HG02623 (cell line): Measurements from ENCODE around the gene CACNA2D3.

Source experiments
- ATAC-seq: cut with Tn5 transposase; IDR thresholded peaks from one replicate; pipeline ENCODE4 v1.9.1; 2021; ENCODE audit warnings: moderate library complexity; ENCODE audit not compliant: unreplicated experiment

CACNA2D3 gene

DNA sequence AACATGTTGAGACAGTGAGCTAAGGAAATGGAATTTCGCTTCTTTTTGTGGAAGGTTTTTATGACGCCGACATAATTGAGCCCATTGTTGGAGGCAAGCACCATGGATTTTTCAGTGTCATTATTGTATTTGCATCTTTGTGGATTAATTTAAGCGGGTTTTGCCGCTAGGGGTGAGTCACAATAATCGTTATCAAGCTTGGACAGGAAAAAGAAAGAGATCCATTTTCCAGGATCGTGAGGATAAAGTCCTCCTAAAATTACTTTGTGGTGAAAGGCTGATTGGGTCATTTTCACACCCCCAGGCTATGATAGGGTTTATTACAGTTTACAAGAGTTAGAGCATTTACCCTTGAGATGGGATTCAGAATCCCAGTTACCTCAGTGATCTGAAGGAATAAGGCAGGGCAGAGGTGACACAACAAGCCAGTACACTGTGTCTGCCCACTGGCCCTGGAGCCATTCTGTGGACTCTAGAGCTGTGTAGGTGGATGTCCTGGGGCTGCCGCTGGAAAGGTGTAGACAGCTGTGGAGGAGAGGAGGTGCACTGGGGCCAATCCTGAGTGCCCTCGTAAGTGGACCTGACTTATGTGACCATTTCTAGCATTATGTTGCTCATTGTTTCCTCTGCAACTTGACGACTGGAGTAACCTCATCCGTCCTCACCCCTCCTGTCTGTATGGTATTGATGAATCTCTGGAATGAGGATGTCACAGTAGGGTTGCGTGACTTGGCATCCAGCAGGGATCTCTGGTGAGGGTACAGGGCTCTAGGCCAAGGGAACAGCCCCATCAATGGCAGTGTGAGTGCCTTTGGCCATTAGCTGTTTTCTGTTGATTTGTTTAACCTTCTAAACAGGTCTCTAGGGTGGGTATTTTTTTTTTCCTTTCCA lies 435.4 kb downstream of the CACNA2D3 start:
- ATAC-seq: no peak

DNA sequence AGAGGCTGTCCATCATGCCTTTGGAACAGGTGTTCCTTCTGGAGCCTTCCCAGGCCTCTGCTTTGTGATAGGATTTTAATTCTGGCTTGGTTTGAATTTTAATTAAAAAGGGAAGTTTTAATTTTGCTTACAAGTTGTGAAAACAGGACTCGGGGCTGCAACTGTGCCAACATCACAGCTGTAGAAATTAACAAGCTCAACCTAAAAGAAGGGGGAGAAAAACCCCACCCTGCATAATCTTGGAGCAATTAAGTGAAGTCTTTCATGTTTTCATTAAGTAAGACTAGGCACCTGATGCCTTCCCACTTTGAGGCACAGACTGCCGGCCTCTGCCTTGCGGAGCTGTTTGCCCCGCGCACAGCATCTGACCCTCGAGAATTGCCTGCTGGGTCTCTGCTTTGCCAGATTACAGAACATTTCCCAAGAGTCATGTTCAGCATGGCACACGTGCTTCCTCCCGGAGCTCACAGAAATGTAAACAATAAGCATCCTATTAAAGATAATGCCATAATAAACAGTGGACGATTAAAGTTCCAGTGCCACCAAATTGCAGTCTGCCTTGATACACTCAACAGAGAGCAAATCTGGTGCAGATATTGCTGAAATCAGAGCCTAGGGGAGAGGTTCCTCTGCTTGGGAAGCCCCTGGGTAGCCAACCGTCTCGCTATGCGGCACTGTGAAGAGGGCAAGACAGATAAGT lies 441.3 kb downstream of the CACNA2D3 start:
- ATAC-seq: no peak

DNA sequence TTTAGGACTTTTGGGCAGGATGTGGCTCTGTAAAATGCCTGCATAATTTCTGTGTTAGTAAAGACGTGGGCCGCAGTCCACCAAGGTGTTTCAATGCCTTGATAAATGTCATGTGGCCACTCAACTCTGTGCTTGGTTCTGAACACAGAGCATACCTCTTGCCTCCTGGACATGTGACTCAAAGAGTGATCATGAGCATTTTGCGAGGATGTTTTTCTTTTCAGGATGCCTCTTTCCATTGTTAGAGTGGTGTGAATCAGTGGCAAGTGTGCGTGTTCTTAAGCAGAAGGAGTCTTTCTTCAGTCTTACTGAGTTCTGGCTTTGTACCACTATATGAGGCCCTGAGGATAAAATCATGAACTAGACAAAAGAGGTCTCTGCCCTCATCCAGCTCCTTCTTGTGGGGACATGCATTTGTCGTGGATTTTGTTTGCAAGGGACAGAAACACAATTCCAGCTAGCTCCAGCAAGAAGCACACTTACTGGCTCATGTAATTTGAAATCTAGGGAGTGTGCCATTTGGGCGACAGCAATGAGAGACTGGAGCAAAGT lies 442.1 kb downstream of the CACNA2D3 start:
- ATAC-seq: no peak

DNA sequence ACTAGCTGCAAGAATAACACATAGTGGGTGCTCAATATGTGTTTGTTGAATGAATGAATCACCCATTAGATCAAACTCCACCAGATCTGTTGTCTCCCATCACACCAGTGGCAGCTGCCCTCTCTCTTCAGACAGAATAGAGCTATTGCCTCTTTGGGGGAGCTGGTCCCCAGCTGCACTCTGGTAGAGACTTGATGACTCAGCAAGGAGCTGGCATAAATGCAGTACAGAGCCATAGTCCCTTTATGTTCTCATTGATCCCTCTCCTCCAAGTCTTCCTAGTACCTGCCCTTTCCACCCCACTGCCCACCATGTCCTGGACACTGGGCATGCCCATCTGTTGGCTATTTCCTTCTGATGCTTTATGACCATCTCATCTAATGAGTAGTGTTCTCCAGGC lies 443.6 kb downstream of the CACNA2D3 start:
- no peak for ATAC-seq

DNA sequence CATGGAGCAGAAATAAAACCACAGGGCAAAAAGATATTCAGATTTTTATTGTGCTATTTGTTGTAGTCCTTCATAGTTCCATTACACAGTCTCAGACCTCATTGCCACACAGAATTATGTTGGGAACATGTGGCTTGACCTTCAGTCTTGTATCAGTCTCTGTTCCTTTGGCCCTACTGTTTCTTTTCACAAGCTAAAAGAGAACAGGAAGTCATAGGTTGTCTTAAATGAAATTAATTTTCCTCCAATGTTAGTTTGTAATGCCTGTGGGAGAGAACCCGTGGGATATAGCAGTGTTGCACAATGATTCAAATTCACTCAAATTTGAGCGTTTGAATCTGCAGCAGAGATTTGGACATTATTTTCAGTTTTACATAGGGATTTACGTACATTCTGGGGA lies 445.6 kb downstream of the CACNA2D3 start:
- ATAC-seq: no peak

DNA sequence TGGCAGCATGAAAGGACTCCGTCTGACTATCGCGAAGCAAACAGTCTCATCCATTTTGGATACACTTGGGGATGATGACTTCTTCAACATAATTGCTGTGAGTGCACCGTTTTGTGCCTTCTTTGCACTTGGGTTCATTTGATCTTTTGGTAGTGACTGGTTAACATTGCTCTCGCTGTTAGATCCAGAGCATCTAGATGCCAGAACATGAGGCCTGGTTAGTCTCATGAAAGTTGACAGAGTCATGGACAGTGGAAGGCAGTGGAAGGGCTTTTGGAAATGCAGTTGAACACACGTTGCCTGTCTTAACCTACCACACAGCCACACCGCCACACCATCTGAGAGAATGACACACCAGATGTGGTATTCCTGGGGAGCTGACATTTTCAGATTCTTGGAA lies 447.7 kb downstream of the CACNA2D3 start:
- no peak for ATAC-seq

DNA sequence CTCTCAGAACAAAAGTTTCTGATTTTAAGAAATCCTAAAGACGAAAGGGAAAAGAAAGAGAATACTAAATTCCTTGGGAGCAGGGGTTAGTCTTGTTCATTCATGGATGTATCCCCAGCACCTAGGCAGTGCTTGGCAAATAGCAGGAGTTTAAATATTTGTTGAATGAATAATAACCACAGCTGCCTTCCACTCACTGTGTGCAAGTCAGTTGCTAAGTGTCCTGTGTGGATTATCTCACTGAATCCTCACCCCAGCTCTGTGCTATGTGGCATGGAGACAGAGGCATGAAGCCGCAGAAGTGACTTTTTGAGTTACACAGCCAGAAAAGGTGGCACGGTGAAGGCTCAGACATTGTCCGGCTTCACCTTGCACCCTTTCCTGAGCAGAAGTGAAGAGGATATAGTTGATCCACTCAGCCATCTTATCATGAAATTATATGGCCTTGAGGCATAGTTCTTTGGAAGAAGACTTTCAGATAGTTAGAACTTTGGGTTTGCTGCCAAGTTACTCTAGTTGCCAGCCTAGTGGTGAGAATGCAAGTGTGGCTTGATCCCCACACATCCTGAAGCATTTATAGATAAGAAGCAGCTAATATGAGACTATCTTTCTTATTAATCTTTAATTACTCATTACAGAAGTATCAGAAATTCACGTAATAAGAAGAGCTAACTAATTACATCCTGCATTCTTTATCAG lies 450.0 kb downstream of the CACNA2D3 start:
- no peak for ATAC-seq

DNA sequence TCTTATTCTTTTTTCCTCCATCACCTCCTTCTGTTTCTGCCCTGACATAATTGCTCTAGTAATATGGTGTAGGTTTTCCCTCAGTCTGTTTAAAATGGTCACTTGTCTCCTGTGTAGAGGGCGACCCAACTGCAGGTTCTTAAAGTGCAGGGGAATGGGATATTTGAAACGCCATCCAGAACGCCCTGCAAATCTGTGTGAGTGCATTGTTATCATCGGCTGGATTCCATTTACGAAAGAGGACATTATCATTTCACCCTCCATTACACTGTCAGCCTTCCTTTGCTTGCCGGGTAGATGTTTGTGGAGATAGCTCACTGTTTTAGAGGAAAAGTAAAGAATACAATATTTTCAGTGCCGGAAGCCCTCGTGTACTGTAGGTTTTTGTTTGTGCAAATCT lies 451.5 kb downstream of the CACNA2D3 start:
- no peak for ATAC-seq

DNA sequence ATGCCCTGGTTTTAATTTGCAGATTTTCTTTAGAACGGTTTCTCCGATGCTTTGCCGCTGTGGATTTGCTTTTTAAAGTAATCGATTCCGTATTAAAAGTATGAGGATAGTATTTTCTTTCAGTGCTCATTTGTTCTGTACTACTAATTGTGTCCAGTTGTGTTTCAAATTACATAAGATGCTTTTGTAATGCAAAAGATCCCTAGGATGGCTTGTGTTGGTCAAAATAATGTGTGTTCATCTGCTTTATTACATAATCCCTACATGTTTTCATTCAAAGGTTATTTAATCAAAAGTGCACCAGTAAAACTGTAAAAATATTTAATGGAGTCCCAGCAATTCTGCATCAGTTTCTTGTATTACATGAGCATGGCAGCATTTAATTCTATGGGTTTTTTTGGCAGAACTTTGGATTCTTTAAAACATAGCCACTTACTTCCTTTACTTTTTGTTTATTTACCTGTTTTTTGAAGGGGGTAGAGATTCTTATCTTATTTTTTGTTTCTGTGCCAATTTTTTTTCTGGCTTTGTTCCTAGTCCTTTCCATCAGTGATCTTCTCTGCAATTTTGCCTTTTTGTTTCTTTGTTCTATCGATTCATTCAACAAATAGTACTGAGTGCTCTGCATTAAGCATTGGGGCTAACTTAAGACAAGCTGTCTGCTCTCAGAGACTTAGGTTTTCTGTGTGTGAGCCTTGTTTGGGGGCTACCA lies 452.7 kb downstream of the CACNA2D3 start:
- ATAC-seq: no peak

DNA sequence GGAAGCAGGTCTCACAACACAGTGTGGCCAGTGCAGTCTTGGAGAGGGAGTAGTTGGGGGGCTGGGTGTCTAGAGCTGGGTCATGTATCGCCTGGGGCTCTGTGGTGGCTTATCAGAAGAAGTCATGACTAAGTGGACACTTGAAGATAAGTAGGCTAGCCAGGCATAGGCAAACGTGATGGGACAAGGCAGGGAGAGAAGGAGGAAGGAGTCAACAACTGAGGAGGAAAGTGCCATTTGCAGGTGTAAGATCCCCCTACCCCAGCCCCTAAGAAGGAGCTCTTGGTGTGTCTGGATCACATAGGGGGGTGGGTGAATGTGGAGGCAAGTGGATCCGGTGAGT lies 453.2 kb downstream of the CACNA2D3 start:
- no peak for ATAC-seq

DNA sequence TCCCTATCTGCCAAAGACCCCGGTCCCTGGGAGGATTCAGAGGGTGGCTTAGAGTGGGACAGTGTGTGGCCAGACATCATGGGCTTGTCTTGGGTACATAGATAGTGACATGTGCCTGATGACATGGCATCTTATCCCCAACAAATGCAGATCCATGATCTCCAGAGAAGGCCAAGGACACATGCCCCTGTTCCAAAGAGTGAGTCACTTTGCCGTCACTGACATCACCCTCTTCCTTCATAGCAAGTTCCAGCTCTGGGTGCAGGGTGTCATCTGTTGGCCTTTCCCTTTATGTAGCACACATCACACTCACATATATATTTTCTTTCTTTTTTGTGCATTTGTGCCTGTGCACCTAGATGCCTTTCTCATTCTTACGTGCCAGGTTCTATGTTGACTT lies 455.0 kb downstream of the CACNA2D3 start:
- no peak for ATAC-seq

DNA sequence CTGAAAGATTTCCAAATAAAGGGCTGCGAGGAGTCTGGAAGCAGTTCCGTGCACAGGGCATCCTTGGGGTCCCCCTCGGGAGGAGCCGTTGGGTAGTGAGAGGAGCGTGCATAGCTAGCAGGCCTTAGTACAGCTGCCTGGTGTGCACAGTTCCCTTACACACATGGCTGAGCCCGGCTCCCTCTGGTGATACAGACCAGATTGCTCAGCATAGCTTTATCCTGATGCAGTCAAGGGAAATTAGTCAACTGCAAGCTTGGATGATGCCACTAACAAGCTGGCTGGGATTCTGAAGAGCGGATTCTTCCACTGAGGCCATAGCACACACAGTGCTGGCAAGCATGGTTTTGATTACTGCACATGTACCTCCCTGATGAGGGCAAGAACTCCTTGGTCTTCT lies 456.1 kb downstream of the CACNA2D3 start:
- ATAC-seq: no peak

DNA sequence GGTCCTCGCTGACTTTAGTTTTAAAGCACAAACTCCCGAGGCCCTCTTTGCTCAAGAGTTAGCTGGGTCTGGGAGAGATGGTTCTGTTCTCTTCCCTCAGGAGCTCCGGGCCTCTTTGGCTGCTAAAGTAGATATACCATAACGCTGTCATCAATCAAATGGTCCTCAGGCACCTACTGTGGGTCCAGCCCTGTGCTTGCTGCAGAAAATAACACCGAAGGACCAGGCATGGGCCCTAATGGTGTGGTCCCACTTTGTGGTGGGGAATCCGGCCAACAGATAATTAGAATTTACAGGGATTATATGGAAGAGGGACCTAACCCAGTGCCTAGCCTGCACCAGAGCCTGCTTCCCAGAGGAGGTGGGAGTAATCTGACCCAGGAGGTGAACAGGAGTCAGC lies 458.1 kb downstream of the CACNA2D3 start:
- ATAC-seq: no peak

DNA sequence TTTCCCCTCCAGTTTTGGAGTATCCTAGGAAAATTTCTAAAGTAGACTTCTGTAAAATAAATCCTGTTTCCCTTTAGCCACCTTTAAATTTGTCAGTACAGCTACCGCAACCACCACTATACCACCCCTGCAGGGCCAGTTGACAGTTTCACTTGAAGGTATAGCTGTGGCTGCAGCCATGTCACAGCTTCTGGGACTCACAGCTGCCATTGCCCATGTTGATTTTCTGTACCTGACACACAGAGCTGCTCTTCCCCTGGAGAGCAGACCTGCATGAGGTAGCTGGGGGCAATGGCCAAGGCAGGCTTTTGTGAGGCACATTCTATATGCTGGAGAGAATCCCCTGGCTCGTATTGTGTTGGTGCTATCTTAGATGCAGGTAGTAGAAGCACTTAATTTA lies 460.1 kb downstream of the CACNA2D3 start:
- no peak for ATAC-seq

DNA sequence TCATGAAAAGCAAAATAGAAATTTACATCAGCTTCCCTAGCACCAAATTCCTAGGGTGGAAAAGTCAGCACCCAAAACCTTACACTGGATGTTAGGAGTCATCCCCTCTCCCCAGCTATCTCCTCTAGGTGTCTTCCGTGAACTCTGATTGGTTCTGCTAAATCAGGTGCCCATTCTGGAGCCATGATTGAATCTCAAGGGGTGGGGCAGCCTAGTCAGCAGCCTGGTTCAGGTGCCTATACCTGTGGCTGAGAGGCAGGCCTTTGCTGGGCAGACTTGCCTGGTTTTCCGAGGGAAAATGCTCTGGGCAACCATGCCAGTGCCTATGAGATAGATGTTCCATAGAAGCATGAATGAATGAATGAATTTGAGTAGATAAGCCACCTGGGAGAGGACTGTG lies 468.8 kb downstream of the CACNA2D3 start:
- no peak for ATAC-seq

DNA sequence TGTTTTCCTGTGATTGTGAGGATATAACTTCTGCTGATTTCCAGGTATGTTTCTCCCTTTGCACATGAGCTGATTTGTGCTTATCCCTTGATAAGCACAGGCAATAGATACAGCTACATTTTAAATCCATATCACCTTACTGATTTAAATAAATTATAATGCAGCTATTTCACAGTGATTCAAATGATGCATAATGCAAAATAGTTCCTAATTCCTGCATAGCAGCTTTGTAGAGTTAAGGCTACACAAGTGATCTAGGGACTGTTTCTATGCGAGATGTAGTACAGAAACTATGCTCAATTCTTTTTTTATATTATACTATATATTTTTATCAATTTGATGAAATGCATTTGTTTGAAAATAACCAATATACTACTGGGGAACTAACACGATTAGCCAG lies 471.3 kb downstream of the CACNA2D3 start:
- ATAC-seq: no peak

DNA sequence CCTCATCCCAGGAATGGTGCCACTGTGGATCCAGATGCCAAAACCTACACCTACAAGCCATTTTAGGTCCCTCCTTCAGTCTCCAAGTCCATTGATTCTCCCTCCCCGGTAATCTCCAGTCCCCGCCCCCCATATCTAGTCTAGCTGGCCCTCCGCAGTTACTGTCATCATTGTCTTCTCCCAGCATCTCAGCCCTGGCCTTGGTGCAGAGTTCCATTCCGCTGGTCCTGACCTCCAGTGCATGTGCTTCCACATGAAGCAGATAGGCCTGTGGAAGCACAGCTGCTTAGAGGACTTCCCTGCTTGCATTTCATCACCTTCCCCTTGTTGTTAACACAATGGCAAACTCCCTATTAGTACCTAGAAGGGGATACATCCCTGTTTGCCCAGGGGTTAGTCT lies 473.7 kb downstream of the CACNA2D3 start:
- no peak for ATAC-seq

DNA sequence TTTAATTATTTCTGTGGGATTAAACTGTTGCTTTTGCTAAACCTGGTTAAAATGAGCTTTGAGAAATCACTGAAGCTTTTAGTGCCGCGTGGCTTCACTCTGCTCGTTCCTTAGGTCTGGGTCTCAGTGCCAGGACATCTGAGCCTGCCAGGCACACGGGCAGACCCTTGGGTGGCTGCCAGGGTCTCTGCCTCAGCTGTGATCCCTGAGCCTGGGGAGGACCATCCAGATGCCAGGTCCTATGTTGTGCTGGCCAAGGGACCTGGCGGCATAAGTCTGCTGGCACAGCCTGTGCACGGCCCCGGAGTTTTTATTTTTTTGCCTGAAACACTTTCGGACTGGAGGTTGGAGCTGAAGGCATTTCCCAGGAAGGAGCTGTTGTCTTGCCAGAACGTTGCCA lies 477.4 kb downstream of the CACNA2D3 start:
- ATAC-seq: no peak

DNA sequence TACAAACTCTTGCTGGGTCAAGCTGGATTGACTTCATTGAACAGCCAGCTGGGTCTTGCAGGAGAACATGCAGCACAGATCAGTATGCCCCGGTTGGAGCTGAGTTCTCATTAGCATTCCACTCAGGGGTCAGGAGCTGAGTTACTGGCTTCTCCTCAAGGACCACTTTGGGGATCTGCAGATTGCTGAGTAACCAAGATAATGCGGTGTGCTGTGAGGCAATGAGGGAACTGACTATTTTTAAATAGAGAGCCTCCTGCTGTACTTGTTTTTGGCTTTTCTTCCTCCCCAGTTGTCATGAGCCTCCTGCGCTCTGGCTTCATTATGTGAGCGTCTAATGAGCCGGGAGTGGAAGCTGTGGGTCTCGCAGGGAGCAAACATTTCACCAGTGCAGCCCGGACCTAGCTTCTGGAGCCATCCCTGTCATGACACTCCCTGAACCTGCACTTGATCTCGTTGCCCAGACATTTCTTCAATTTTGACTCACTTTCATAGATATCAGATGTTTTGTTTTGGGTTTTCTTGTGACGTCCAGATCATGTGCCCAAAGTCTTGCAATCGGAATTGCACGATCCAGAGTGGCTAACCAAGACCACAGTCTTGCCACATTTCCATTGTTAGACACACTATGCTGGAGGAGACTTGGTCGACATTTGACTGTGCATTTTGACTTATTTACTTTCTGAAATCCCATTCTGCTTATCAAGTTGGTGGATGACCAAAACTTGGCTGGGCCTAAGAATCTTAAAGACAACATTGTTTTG lies 478.3 kb downstream of the CACNA2D3 start:
- ATAC-seq: no peak

DNA sequence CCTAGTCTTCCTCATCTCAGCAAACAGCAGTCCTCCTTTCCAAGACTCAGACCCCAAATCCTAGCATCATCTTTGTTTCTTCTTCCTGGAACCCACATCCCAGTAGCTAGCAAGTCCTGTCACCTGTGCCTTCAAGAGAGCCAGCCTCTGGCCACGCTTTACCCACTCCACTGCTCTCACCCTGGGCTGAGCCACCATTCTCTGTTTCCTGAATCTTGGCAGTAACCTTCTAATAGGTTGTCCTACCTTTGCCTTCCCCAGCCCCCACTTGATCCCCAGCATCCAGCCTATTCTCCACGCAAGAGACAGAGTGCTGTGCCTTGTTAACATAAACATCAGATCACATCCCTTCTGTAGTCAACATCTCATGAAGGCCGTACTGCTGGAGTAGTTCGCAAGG lies 482.1 kb downstream of the CACNA2D3 start:
- no peak for ATAC-seq
